Left hindlimb (tissue), 1 donor: ENCODE measurements around the gene ADAT3.

Source experiments
- DNase-seq: peaks from one replicate; pipeline ENCODE4 v3.0.0-alpha.2; 2018

ADAT3 gene

DNA sequence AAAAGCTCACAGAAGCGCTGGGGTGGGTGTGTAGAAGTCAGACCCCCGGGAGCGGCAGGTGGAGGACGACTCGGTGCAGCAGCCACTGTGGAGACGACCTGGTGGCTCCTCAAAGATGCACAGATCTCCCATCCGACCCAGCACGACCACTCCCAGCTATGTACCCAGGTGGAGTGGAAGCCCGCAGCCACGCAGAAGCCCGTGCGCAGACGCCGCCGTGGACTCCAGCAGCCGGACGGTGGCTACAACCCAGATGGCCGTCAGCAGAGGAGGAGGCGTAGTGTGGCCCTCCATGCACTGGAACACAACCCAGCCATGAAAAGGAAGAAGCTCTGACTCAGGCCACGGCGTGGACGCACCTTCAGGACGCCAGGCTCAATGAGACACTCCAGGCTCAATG lies 57.5 kb downstream of the ADAT3 start:
- DNase-seq: no peak
